ENCODE results near the gene NCKAP5L. TPM values are rescaled to one million over a fixed set of nuclear protein-coding genes. Genes with fewer than 3 reads are reported as not detected.

Gene NCKAP5L
- total and polyA plus RNA-seq, 9 of the 15 experiments (the other 6 are each of a cell fraction or from before 2014, with no cell fraction given): 0.01 to 14.4 (median 3.7) TPM

DNA sequence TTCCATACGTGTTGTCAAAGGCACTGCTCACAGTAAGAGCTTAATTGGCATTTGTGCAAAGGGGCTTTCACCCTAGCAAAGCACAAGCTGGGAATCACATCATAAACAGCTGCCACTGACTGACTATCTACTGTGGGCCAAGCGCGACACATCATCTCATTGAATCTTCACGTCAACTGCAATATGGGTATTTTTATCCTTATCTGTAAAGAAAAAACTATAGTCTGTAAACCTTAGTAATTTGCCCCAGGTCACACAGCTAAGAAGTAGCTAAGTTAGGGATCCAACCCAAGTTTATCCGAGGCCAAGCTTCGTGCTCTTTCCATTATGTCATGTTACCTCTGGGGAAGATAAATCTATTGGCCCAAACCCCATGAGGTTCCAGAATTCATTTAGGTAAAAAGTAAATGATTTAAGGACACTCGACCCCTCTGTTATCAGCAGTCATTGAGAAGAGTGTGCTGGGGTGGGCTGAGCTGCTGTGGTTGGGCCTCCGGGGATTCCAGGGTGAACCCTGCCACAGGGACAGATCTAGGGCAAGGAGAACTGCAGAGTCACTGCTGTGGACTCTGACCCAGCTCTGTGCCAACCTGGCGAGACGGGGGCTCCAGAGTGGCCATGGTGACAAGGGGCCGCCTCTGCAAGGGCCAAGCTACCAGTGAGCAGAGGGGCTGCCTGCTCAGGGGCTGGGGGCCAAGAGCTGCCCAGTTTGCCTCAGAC, 27.6 kb downstream of the NCKAP5L start:
- Histone ChIP-seq H3K4me1 (replicated peaks in 1 of 2; ENCODE audit: control insufficient read depth in 2 of 2, insufficient read depth in 2 of 2, low read length in 2 of 2) (peaks cover 0 to 15% of the 10 kb centered on the region in 2 experiments; a peak in 2 of 5 replicates), H3K27ac (ENCODE audit: extremely low read depth, low read depth, low read length) (no peak overlapping the region), H2AFZ (ENCODE audit: low read depth, low read length) (no peak overlapping the region), H4K20me1 (replicated peaks; ENCODE audit: control insufficient read depth, insufficient read depth, low read length) (no peaks in the 10 kb centered on the region), H3K9me1 (ENCODE audit: control insufficient read depth, insufficient read depth, low read length) (no peaks in the 10 kb centered on the region), H3K4me2 (ENCODE audit: insufficient read depth, low read length) (no peak overlapping the region), H3K36me3 (ENCODE audit: control insufficient read depth, insufficient read depth, low read length) (peaks cover 36% of the 10 kb centered on the region; the same call in 1 of the 3 replicates), H3K27me3 (ENCODE audit: control insufficient read depth in 2 of 2, insufficient read depth in 2 of 2, low read length in 2 of 2) (no peaks in the 10 kb centered on the region), H3K4me3 (no peak overlapping the region), H3K9me3 (replicated peaks; ENCODE audit: control insufficient read depth, insufficient read depth, low read depth, low read length) (no peaks in the 10 kb centered on the region), H3K79me2 (ENCODE audit: control insufficient read depth, insufficient read depth, low read length) (no peaks in the 10 kb centered on the region), H3K9ac (ENCODE audit: insufficient read depth in 1 of 2, low read depth in 2 of 2, low read length in 2 of 2) (peak overlapping the region in 1 of 2 experiments; percentile 49; a peak in 1 of 4 replicates)
- ChIA-PET POLR2A (interaction anchor here (0.6 to 1.5 kb wide), 6 partner anchors 8 to 36 kb away, joined by 3 to 4 read pairs (median 3); partner anchors contain the start of gene NCKAP5L), CTCF (ENCODE audit: low intra/inter-chr PET ratio) (no interaction called here)
- in situ Hi-C loops (cut with MboI): no loop called here
- FAIRE-seq (no peak), ATAC-seq (no peak), DNase-seq (ENCODE audit: extremely low read depth in 1 of 4, low spot score in 3 of 4) (no peak)
- WGBS (ENCODE audit: insufficient coverage, low coverage, missing lambda C conversion rate): 57% methylated on average over 11 of the region's 11 CpGs
- no TSS peak for BruUV-seq (replicated peaks)
- intact Hi-C loops (cut with micrococcal nuclease): no loop called here
- TF ChIP-seq, protein P1, sequence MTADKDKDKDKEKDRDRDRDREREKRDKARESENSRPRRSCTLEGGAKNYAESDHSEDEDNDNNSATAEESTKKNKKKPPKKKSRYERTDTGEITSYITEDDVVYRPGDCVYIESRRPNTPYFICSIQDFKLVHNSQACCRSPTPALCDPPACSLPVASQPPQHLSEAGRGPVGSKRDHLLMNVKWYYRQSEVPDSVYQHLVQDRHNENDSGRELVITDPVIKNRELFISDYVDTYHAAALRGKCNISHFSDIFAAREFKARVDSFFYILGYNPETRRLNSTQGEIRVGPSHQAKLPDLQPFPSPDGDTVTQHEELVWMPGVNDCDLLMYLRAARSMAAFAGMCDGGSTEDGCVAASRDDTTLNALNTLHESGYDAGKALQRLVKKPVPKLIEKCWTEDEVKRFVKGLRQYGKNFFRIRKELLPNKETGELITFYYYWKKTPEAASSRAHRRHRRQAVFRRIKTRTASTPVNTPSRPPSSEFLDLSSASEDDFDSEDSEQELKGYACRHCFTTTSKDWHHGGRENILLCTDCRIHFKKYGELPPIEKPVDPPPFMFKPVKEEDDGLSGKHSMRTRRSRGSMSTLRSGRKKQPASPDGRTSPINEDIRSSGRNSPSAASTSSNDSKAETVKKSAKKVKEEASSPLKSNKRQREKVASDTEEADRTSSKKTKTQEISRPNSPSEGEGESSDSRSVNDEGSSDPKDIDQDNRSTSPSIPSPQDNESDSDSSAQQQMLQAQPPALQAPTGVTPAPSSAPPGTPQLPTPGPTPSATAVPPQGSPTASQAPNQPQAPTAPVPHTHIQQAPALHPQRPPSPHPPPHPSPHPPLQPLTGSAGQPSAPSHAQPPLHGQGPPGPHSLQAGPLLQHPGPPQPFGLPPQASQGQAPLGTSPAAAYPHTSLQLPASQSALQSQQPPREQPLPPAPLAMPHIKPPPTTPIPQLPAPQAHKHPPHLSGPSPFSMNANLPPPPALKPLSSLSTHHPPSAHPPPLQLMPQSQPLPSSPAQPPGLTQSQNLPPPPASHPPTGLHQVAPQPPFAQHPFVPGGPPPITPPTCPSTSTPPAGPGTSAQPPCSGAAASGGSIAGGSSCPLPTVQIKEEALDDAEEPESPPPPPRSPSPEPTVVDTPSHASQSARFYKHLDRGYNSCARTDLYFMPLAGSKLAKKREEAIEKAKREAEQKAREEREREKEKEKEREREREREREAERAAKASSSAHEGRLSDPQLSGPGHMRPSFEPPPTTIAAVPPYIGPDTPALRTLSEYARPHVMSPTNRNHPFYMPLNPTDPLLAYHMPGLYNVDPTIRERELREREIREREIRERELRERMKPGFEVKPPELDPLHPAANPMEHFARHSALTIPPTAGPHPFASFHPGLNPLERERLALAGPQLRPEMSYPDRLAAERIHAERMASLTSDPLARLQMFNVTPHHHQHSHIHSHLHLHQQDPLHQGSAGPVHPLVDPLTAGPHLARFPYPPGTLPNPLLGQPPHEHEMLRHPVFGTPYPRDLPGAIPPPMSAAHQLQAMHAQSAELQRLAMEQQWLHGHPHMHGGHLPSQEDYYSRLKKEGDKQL (CRISPR knock-in tag; IDR thresholded peaks at IDR 0.05; ENCODE audit: borderline replicate concordance): no peak
- TF ChIP-seq ELF1 (tag; IDR thresholded peaks at IDR 0.05) (no peak), ZNF143 (CRISPR knock-in tag; IDR thresholded peaks at IDR 0.05) (no peak), DIDO1 (tag; IDR thresholded peaks at IDR 0.05; ENCODE audit: low read depth) (no peak), PTRF (tag; IDR thresholded peaks at IDR 0.05) (no peak), ZNF780A (CRISPR knock-in tag; IDR thresholded peaks at IDR 0.05) (no peak), MIER1 (IDR thresholded peaks at IDR 0.05; ENCODE audit: low read depth) (no peak)
- TF ChIP-seq, protein P2, sequence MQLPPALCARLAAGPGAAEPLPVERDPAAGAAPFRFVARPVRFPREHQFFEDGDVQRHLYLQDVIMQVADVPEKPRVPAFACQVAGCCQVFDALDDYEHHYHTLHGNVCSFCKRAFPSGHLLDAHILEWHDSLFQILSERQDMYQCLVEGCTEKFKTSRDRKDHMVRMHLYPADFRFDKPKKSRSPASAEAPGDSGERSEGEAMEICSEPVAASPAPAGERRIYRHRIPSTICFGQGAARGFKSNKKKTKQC (CRISPR knock-in tag; IDR thresholded peaks at IDR 0.05): no peak
- TF ChIP-seq, protein P3, sequence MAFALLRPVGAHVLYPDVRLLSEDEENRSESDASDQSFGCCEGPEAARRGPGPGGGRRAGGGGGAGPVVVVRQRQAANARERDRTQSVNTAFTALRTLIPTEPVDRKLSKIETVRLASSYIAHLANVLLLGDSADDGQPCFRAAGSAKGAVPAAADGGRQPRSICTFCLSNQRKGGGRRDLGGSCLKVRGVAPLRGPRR (CRISPR knock-in tag; IDR thresholded peaks at IDR 0.05): no peak
- TF ChIP-seq, protein P4, sequence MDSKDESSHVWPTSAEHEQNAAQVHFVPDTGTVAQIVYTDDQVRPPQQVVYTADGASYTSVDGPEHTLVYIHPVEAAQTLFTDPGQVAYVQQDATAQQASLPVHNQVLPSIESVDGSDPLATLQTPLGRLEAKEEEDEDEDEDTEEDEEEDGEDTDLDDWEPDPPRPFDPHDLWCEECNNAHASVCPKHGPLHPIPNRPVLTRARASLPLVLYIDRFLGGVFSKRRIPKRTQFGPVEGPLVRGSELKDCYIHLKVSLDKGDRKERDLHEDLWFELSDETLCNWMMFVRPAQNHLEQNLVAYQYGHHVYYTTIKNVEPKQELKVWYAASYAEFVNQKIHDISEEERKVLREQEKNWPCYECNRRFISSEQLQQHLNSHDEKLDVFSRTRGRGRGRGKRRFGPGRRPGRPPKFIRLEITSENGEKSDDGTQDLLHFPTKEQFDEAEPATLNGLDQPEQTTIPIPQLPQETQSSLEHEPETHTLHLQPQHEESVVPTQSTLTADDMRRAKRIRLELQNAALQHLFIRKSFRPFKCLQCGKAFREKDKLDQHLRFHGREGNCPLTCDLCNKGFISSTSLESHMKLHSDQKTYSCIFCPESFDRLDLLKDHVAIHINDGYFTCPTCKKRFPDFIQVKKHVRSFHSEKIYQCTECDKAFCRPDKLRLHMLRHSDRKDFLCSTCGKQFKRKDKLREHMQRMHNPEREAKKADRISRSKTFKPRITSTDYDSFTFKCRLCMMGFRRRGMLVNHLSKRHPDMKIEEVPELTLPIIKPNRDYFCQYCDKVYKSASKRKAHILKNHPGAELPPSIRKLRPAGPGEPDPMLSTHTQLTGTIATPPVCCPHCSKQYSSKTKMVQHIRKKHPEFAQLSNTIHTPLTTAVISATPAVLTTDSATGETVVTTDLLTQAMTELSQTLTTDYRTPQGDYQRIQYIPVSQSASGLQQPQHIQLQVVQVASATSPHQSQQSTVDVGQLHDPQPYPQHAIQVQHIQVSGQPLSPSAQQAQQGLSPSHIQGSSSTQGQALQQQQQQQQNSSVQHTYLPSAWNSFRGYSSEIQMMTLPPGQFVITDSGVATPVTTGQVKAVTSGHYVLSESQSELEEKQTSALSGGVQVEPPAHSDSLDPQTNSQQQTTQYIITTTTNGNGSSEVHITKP (IDR thresholded peaks at IDR 0.05; ENCODE audit: partially characterized antibody): no peak

All from K562 (cell line).